ENCODE measurements around the gene PLEKHG4B. TPM values are rescaled to one million over a fixed set of nuclear protein-coding genes. Genes with fewer than 3 reads are reported as not detected.
"Not testable (repeated sequence)": the region's sequence is repeated elsewhere in the genome, so short reads cannot be mapped to it uniquely, and the experiment has no call there.

PLEKHG4B gene, protein sequence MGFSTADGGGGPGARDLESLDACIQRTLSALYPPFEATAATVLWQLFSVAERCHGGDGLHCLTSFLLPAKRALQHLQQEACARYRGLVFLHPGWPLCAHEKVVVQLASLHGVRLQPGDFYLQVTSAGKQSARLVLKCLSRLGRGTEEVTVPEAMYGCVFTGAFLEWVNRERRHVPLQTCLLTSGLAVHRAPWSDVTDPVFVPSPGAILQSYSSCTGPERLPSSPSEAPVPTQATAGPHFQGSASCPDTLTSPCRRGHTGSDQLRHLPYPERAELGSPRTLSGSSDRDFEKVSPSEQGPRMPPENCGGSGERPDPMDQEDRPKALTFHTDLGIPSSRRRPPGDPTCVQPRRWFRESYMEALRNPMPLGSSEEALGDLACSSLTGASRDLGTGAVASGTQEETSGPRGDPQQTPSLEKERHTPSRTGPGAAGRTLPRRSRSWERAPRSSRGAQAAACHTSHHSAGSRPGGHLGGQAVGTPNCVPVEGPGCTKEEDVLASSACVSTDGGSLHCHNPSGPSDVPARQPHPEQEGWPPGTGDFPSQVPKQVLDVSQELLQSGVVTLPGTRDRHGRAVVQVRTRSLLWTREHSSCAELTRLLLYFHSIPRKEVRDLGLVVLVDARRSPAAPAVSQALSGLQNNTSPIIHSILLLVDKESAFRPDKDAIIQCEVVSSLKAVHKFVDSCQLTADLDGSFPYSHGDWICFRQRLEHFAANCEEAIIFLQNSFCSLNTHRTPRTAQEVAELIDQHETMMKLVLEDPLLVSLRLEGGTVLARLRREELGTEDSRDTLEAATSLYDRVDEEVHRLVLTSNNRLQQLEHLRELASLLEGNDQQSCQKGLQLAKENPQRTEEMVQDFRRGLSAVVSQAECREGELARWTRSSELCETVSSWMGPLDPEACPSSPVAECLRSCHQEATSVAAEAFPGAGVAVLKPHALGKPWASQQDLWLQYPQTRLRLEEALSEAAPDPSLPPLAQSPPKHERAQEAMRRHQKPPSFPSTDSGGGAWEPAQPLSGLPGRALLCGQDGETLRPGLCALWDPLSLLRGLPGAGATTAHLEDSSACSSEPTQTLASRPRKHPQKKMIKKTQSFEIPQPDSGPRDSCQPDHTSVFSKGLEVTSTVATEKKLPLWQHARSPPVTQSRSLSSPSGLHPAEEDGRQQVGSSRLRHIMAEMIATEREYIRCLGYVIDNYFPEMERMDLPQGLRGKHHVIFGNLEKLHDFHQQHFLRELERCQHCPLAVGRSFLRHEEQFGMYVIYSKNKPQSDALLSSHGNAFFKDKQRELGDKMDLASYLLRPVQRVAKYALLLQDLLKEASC (N-terminal part only)
- total RNA-seq = not detected in 2 replicates

DNA sequence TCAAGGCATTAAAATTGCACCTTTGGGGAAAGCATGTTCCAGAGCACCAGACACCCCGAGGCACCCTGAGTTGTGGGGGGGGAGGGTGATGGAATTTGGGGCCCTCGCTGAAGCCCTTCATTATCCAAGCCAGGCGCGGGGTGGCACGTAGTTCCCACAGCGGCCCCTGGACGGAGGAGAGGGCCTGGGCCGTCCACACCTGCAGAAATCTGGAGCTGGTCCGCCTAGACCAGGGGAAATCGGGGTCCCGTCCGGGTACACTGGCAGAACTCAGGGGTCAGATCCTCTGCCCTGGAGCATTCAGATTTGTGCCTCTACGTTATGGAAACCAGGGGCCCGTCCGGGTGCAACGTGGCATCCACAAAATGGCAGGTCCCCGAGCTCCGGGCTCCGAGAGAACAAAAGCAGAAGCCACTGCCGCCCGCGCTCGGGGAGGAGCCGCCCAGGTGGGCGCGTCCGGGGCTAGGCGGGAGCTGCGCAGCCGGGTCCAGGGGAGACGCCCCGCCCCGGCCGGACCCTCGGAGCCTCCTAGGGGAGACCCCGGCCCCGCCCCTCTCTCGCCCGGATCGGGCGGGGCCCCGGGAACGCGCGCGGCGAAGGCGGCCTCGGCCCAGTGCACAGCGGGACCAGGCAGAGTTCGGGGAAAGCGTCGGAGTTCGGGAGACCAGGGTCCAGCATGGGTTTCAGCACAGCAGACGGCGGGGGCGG lies at the start of gene PLEKHG4B:
PLEKHG4B (plus strand) TSS at position 613 of the 708 bp plus-strand sequence; CDS start at position 677, 64 bp downstream.
- H3K36me3 ChIP-seq (ENCODE audit: control insufficient read depth, insufficient read depth, low read length) = no peaks in the 10 kb centered on the region
- H3K27me3 ChIP-seq (ENCODE audit: control insufficient read depth, insufficient read depth, low read length) = peaks cover 15% of the 10 kb centered on the region
- FAIRE-seq = no peak
- no peak for DNase-seq (ENCODE audit: low read depth)
- TF ChIP-seq, protein P1, sequence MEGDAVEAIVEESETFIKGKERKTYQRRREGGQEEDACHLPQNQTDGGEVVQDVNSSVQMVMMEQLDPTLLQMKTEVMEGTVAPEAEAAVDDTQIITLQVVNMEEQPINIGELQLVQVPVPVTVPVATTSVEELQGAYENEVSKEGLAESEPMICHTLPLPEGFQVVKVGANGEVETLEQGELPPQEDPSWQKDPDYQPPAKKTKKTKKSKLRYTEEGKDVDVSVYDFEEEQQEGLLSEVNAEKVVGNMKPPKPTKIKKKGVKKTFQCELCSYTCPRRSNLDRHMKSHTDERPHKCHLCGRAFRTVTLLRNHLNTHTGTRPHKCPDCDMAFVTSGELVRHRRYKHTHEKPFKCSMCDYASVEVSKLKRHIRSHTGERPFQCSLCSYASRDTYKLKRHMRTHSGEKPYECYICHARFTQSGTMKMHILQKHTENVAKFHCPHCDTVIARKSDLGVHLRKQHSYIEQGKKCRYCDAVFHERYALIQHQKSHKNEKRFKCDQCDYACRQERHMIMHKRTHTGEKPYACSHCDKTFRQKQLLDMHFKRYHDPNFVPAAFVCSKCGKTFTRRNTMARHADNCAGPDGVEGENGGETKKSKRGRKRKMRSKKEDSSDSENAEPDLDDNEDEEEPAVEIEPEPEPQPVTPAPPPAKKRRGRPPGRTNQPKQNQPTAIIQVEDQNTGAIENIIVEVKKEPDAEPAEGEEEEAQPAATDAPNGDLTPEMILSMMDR (IDR thresholded peaks at IDR 0.05; ENCODE audit: insufficient read depth, low read length, severe bottlenecking) = no peak
- peak within 1 kb of the TSS; percentile 11 for H3K4me3 ChIP-seq (ENCODE audit: low read depth, low read length)

DNA sequence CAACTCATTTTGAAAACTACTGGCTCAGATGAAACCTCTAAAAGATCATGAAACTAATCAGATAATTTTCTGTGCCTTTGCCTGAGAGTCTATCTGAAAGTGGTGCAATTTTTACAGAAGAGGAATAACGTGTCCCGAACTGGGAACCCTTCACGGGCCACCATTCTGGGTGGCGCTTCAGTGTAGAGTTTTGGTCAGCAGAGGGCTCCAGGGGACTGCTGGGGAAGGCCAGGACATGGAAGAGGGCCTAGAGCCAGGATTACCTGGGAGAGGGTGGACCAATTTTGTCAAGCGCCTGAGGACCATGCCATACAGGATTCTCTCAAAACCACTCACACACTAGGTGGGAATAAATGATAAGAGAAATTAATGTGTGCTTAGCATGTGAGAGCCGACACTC lies 49.7 kb upstream of the PLEKHG4B start:
- H3K4me3 ChIP-seq (ENCODE audit: low read depth, low read length) = no peak overlapping the region
- no peaks in the 10 kb centered on the region for H3K36me3 ChIP-seq (ENCODE audit: control insufficient read depth, insufficient read depth, low read length)
- no peaks in the 10 kb centered on the region for H3K27me3 ChIP-seq (ENCODE audit: control insufficient read depth, insufficient read depth, low read length)
- FAIRE-seq = no peak
- peak; percentile 19 for DNase-seq (ENCODE audit: low read depth)
- TF ChIP-seq, protein P1 (IDR thresholded peaks at IDR 0.05; ENCODE audit: insufficient read depth, low read length, severe bottlenecking) = peak; percentile 66

DNA sequence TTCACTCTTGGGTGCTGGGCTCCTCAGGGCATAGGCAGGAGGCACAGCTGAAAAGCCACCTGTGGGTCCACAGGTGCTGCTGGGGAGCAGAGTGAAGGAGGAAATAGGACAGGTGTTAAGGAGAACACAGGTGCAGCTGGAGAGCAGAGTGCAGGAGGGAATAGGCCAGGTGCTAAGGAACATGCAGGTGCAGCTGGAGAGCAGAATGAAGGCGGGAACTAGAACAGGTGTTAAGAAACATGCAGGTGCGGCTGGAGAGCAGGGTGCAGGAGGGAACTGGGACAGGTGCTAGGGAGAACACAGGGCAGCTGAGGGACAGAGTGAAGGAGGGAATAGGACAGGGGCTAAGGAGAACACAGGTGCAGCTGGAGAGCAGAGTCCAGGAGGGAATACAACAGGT lies 43.8 kb upstream of the PLEKHG4B start:
- Histone ChIP-seq H3K4me3 (ENCODE audit: low read depth, low read length) (no peak overlapping the region), H3K27me3 (ENCODE audit: control insufficient read depth, insufficient read depth, low read length) (peaks cover 5% of the 10 kb centered on the region), H3K36me3 (ENCODE audit: control insufficient read depth, insufficient read depth, low read length) (no peaks in the 10 kb centered on the region)
- FAIRE-seq (no peak), DNase-seq (ENCODE audit: low read depth) (no peak)
- TF ChIP-seq, protein P1 (IDR thresholded peaks at IDR 0.05; ENCODE audit: insufficient read depth, low read length, severe bottlenecking) = no peak

DNA sequence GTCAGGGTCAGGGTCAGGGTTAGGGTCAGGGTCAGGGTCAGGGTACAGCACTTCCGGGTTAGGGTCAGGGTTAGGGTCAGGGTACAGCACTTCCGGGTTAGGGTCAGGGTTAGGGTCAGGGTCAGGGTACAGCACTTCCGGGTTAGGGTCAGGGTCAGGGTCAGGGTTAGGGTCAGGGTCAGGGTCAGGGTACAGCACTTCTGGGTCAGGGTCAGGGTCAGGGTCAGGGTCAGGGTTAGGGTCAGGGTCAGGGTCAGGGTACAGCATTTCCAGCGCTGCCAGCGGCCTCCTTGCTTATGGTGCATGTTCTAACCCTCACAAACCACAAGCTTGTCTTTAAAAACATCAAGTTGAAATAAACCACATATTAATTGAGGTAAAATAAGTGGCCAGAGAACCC lies 42.4 kb upstream of the PLEKHG4B start:
- not testable (repeated sequence) for H3K27me3 ChIP-seq (ENCODE audit: control insufficient read depth, insufficient read depth, low read length); FAIRE-seq; DNase-seq (ENCODE audit: low read depth); H3K36me3 ChIP-seq (ENCODE audit: control insufficient read depth, insufficient read depth, low read length); H3K4me3 ChIP-seq (ENCODE audit: low read depth, low read length)

DNA sequence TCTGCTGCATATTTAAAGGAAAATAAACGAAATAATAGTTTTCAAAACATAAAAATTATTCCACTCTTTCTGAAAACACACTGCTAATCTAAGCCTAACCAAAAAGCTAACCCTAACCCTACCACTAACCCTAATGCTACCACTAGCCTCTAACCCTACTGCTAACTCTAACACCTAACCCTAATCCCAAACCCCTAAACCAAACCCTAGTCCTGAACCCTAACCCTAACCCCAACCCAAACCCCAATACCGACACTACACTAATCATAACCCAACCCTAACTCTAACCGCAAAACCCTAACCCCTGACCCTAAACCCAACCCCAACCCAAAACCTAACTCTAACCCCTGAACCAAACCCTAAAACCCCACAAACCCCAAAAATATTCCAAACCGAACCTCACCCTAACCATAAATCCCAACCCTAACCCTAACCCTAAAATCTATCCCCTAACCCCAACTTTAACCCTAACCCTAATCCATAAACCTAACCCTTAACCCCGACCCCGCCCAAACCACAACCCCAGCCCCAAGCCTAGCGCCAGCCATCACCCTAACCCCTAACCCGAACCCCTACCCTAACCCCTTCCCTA lies 41.9 kb upstream of the PLEKHG4B start:
- DNase-seq (ENCODE audit: low read depth) = no peak
- H3K36me3 ChIP-seq (ENCODE audit: control insufficient read depth, insufficient read depth, low read length) = no peaks in the 10 kb centered on the region
- TF ChIP-seq, protein P1 (IDR thresholded peaks at IDR 0.05; ENCODE audit: insufficient read depth, low read length, severe bottlenecking) = no peak
- H3K27me3 ChIP-seq (ENCODE audit: control insufficient read depth, insufficient read depth, low read length) = peaks cover 5% of the 10 kb centered on the region
- no peak overlapping the region for H3K4me3 ChIP-seq (ENCODE audit: low read depth, low read length)
- no peak for FAIRE-seq
